Calu3 (cell line): ENCODE measurements around the gene SSRP1. TPM values are rescaled to one million over a fixed set of nuclear protein-coding genes. Genes with fewer than 3 reads are reported as not detected.

Experiments used
- BruUV-seq: library from RNA; stranded (reverse); fragments of 400-500 nt; replicated peaks from 2 replicates; lab custom pipeline; 2021; lab: Mats Ljungman, UMichigan
- CTCF ChIA-PET: fragments of 300-600 bp; sonication (Branson Sonifier 250); formaldehyde crosslinking; loops from one replicate; lab custom pipeline; 2022; ENCODE audit warnings: antibody characterized with exemption; lab: Charles Lee
- DNase-seq: peaks from one replicate; pipeline ENCODE4 v3.0.0; 2022
- H3K27ac Mint-ChIP-seq: one replicate; pipeline ENCODE4 v1.8.0; 2022; ENCODE audit warnings: mixed read lengths; ENCODE audit not compliant: unreplicated experiment
- H3K27me3 Mint-ChIP-seq: one replicate; pipeline ENCODE4 v1.8.0; 2022; ENCODE audit warnings: mixed read lengths; ENCODE audit not compliant: unreplicated experiment
- H3K36me3 Mint-ChIP-seq: one replicate; pipeline ENCODE4 v1.8.0; 2022; ENCODE audit warnings: mild to moderate bottlenecking, moderate library complexity, mixed read lengths; ENCODE audit not compliant: insufficient read depth, unreplicated experiment
- H3K4me1 Mint-ChIP-seq: one replicate; pipeline ENCODE4 v1.8.0; 2022; ENCODE audit warnings: mild to moderate bottlenecking, low read depth, mixed read lengths; ENCODE audit not compliant: unreplicated experiment
- H3K4me3 Mint-ChIP-seq: one replicate; pipeline ENCODE4 v1.8.0; 2022; ENCODE audit warnings: mild to moderate bottlenecking, low read depth, moderate library complexity, mixed read lengths; ENCODE audit not compliant: unreplicated experiment
- H3K9me3 Mint-ChIP-seq: one replicate; pipeline ENCODE4 v1.8.0; 2022; ENCODE audit warnings: low read depth, mixed read lengths; ENCODE audit not compliant: unreplicated experiment
- CTCF ChIP-seq: fragments of 200-600 bp; IDR thresholded peaks from one replicate; pipeline ENCODE4 v1.8.0; 2022; ENCODE audit warnings: antibody characterized with exemption; ENCODE audit not compliant: unreplicated experiment
- intact Hi-C: fragments of 100-400 bp; cut with micrococcal nuclease; formaldehyde crosslinking; loops from one replicate; pipeline ENCODE4 v1.10.0; 2022; ENCODE audit not compliant: unreplicated experiment
- total RNA-seq: library from RNA; stranded (reverse); gene quantifications from 2 replicates; pipeline ENCODE4 v1.2.3, GENCODE V29; 2022

Gene SSRP1
- total RNA-seq, 1 experiment from 2014 or later = 145 TPM

GRCh38 chr11:57353036-57353435 is 17.3 kb upstream of the SSRP1 start:
- Mint-ChIP-seq H3K27ac (no peak overlapping the region), H3K9me3 (peaks cover 5% of the 10 kb centered on the region), H3K36me3 (no peaks in the 10 kb centered on the region), H3K4me1 (no peaks in the 10 kb centered on the region), H3K27me3 (peaks cover 29% of the 10 kb centered on the region), H3K4me3 (no peak overlapping the region)
- CTCF ChIA-PET = no interaction called here
- no peak for TF ChIP-seq CTCF
- no peak for DNase-seq
- no TSS peak for BruUV-seq
- intact Hi-C loops = no loop called here

GRCh38 chr11:57349491-57350274 is 14.0 kb upstream of the SSRP1 start:
- intact Hi-C loops = loop anchor here (5.0 kb wide), 3 partner anchors 108 to 1173 kb away; no protein-coding TSS in a partner anchor
- Mint-ChIP-seq H3K9me3 (peaks cover 5% of the 10 kb centered on the region), H3K4me3 (no peak overlapping the region), H3K27ac (no peak overlapping the region), H3K4me1 (no peaks in the 10 kb centered on the region), H3K36me3 (no peaks in the 10 kb centered on the region), H3K27me3 (peaks cover 35% of the 10 kb centered on the region)
- TF ChIP-seq CTCF = peak; percentile 80
- BruUV-seq = no TSS peak
- DNase-seq = peak; percentile 71
- CTCF ChIA-PET = interaction anchor here (0.7 kb wide), 2 partner anchors 10 to 111 kb away, joined by 3 to 4 read pairs; no protein-coding TSS in a partner anchor

GRCh38 chr11:57348636-57349313 is 13.1 kb upstream of the SSRP1 start:
- intact Hi-C loops = loop anchor here (5.0 kb wide), 3 partner anchors 109 to 1174 kb away; no protein-coding TSS in a partner anchor
- no peak for TF ChIP-seq CTCF
- Mint-ChIP-seq H3K27me3 (peaks cover 26% of the 10 kb centered on the region), H3K27ac (no peak overlapping the region), H3K4me3 (no peak overlapping the region), H3K36me3 (no peaks in the 10 kb centered on the region), H3K4me1 (no peaks in the 10 kb centered on the region), H3K9me3 (peaks cover 5% of the 10 kb centered on the region)
- CTCF ChIA-PET = no interaction called here
- BruUV-seq = no TSS peak
- no peak for DNase-seq

GRCh38 chr11:57348052-57348451 is 12.4 kb upstream of the SSRP1 start:
- Mint-ChIP-seq H3K4me3 (no peak overlapping the region), H3K27ac (no peak overlapping the region)
- no TSS peak for BruUV-seq

More at GRCh38 chr11:57348052-57348451, 12.4 kb upstream of the SSRP1 start:
- intact Hi-C loops = loop anchor here (5.0 kb wide), 3 partner anchors 109 to 1174 kb away; no protein-coding TSS in a partner anchor
- no peaks in the 10 kb centered on the region for H3K36me3 Mint-ChIP-seq
- H3K4me1 Mint-ChIP-seq = no peaks in the 10 kb centered on the region
- peaks cover 20% of the 10 kb centered on the region for H3K27me3 Mint-ChIP-seq
- H3K9me3 Mint-ChIP-seq = peaks cover 5% of the 10 kb centered on the region
- no peak for DNase-seq
- CTCF ChIA-PET = interaction anchor here (0.5 kb wide), 1 partner anchor 29 kb away, joined by 5 read pairs; no protein-coding TSS in a partner anchor
- no peak for TF ChIP-seq CTCF
